Right atrium auricular region (tissue), 2 donors: ENCODE results near the gene PHF12. TPM values are rescaled to one million over a fixed set of nuclear protein-coding genes. Genes with fewer than 3 reads are reported as not detected.

Experiments used
- DNase-seq: peaks from one replicate; pipeline ENCODE4 v3.0.0-alpha.2; 2019; ENCODE audit warnings: low spot score
- H3K27ac ChIP-seq, 2 donors: fragments of 200-600 bp; sonication (generic); 1 replicate in 1 of 2; 2 replicates in 1 of 2; pipeline ENCODE4 v1.5.1; 2016 to 2019
- H3K27me3 ChIP-seq, 2 donors: fragments of 200-600 bp; sonication (generic); one replicate each; pipeline versions ENCODE4 v1.5.1 to v1.6.0; 2017 to 2019
- H3K36me3 ChIP-seq: fragments of 200-600 bp; sonication (generic); one replicate; pipeline ENCODE4 v1.5.1; 2016
- H3K4me1 ChIP-seq, 2 donors: fragments of 200-600 bp; sonication (generic); one replicate each; pipeline versions ENCODE4 v1.5.1 to v1.6.0; 2017 to 2019
- H3K4me3 ChIP-seq, 2 donors: fragments of 200-600 bp; sonication (generic); 1 replicate in 1 of 2; 2 replicates in 1 of 2; pipeline ENCODE4 v1.5.1; 2017 to 2019; ENCODE audit warnings: mild to moderate bottlenecking in 1 of 2, moderate library complexity in 1 of 2
- H3K9me3 ChIP-seq, 2 donors: fragments of 200-600 bp; sonication (generic); one replicate each; pipeline ENCODE4 v1.5.1; 2019
- CTCF ChIP-seq, 2 donors: fragments of 200-600 bp; sonication (generic); IDR thresholded peaks; one replicate each; pipeline ENCODE4 v1.5.1; 2019; ENCODE audit warnings: antibody characterized with exemption in 2 of 2
- total RNA-seq, 2 donors: library from RNA; depleted of rRNA; stranded (reverse); fragments of >200 nt; gene quantifications; one replicate each; pipeline ENCODE4 v1.1.0, GENCODE V29; 2016

Gene PHF12
- total RNA-seq, 2 donors from 2014 or later, result 19.6 to 35.7 TPM

GRCh38 chr17:28988475-28988874, 37.2 kb upstream of the PHF12 start:
- Histone ChIP-seq H3K4me1 (peaks cover 0 to 1% of the 10 kb centered on the region in 2 donors), H3K9me3 (no peaks in the 10 kb centered on the region), H3K27ac (no peak overlapping the region), H3K27me3 (no peaks in the 10 kb centered on the region), H3K36me3 (no peaks in the 10 kb centered on the region), H3K4me3 (no peak overlapping the region)
- DNase-seq, result no peak
- TF ChIP-seq CTCF (IDR thresholded peaks at IDR 0.05), result no peak

DNA sequence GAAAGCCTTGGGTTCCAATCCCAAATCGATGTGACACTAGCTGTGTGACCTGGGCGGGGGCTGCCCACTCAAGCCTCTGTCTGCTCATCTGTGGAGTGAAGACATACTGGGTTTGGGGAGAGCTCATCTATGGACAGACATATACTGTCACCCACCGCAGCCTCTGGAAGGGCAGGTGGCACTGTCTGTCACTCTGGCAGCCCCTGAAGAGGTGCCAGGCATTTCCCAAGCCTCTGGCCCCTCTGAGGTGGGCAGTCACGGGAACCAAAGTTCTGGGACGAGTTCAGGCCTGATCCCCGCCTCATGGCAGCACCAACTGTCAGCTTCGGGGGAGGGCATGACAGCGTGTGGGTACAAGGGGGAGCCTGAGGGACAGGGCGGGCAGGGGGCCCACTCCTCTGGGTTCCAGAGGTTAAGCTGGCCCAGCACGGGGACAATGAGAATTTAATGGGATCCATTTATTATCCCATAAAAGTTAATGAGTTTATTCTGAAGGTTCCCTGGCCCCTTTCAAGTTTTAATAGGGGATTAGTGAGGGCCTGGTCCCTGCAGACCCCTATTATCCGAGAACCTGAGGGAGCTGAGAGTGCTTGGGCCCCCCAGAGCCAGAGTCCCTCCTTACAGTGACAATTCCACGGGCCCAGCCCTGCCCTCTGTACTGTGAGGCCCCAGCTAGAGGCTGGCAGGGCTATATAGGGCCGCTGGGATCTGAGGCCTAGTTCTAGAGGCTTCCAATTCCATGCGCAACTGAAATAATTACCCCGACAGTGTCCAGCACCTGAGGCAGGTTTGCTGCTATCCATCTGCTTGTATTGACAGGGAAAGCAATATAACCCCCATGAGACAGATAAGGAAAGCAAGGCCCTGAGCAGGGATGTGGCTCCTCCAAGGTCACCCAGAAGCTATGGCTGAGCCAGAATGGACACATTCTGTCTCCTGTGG, 35.7 kb upstream of the PHF12 start:
- no peaks in the 10 kb centered on the region for H3K27me3 ChIP-seq
- TF ChIP-seq CTCF (IDR thresholded peaks at IDR 0.05), result no peak
- no peaks in the 10 kb centered on the region for H3K9me3 ChIP-seq
- no peaks in the 10 kb centered on the region for H3K36me3 ChIP-seq
- DNase-seq, result no peak
- H3K27ac ChIP-seq, result no peak overlapping the region
- H3K4me1 ChIP-seq, result peaks cover 0 to 12% of the 10 kb centered on the region in 2 donors
- H3K4me3 ChIP-seq, result no peak overlapping the region

- H3K27me3 ChIP-seq, result no peaks in the 10 kb centered on the region
- no peak overlapping the region for H3K4me3 ChIP-seq
- H3K36me3 ChIP-seq, result no peaks in the 10 kb centered on the region
- no peaks in the 10 kb centered on the region for H3K9me3 ChIP-seq
- no peak for DNase-seq
- H3K4me1 ChIP-seq, result peaks cover 0 to 12% of the 10 kb centered on the region in 2 donors
- TF ChIP-seq CTCF (IDR thresholded peaks at IDR 0.05), result no peak
- no peak overlapping the region for H3K27ac ChIP-seq
Observed at GRCh38 chr17:28985950-28986713, 34.8 kb upstream of the PHF12 start.

DNA sequence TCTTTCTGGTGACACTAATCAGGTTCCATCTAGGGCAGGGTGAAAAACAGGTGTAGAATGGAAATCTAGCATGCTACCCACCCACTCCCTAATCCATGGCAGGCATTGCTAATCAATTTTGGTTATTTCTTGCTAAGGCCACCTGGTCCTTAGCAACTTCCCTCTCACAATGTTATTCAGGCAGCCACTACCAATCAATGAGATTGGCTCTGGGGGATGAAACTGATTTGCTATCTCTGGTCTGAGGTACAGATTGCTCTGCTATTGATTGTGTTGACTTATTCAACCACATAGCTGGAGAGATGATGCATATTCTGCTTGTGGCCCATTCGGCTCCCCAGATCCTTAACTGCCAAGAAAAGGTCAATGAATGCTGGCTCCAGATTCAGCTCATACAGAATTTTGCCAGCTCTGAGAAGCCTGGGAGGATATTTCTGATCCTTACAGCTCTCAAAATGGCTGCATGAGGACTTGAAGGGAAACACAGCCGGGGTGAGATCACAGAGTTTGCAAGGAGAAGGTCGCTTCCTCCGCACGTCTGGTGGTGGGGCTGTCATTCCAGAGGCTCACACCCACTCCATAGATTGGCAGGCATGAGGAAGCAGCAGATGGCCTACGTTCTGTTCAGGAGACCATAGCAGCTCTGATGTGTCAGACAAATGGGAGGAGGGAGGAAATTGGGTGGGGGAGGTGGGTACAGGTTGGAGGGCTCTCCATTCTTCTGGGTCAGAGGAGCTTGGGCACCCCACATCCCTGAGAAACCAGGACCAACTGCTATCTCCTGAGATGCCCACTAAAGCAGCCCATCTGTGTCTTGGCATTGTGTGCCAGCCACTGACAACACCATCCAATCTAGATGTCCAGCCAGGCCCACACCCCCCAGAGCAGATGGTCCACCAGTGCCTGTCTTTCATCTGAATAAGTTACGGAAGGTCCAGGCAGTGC, 32.2 kb upstream of the PHF12 start:
- DNase-seq, result no peak
- Histone ChIP-seq H3K36me3 (no peaks in the 10 kb centered on the region), H3K27me3 (no peaks in the 10 kb centered on the region), H3K9me3 (no peaks in the 10 kb centered on the region), H3K27ac (no peak overlapping the region), H3K4me1 (peaks cover 0 to 12% of the 10 kb centered on the region in 2 donors), H3K4me3 (no peak overlapping the region)
- no peak for TF ChIP-seq CTCF (IDR thresholded peaks at IDR 0.05)

- H3K9me3 ChIP-seq, result no peaks in the 10 kb centered on the region
- peak overlapping the region in 1 of 2 donors; percentile 48 for H3K27ac ChIP-seq
- H3K27me3 ChIP-seq, result no peaks in the 10 kb centered on the region
- TF ChIP-seq CTCF (IDR thresholded peaks at IDR 0.05), result no peak
- H3K4me1 ChIP-seq, result peaks cover 0 to 12% of the 10 kb centered on the region in 2 donors
- no peaks in the 10 kb centered on the region for H3K36me3 ChIP-seq
- no peak for DNase-seq
- no peak overlapping the region for H3K4me3 ChIP-seq
Observed at GRCh38 chr17:28982131-28982793, 30.9 kb upstream of the PHF12 start.
